GM18502 (cell line): ENCODE measurements around the gene SH2D6.
"Not testable (repeated sequence)": the region's sequence is repeated elsewhere in the genome, so short reads cannot be mapped to it uniquely, and the experiment has no call there.

Experiments
- ATAC-seq: cut with Tn5 transposase; IDR thresholded peaks from one replicate; pipeline ENCODE4 v1.9.1; 2021; ENCODE audit warnings: mild to moderate bottlenecking; ENCODE audit not compliant: unreplicated experiment, poor library complexity

The SH2D6 gene

DNA sequence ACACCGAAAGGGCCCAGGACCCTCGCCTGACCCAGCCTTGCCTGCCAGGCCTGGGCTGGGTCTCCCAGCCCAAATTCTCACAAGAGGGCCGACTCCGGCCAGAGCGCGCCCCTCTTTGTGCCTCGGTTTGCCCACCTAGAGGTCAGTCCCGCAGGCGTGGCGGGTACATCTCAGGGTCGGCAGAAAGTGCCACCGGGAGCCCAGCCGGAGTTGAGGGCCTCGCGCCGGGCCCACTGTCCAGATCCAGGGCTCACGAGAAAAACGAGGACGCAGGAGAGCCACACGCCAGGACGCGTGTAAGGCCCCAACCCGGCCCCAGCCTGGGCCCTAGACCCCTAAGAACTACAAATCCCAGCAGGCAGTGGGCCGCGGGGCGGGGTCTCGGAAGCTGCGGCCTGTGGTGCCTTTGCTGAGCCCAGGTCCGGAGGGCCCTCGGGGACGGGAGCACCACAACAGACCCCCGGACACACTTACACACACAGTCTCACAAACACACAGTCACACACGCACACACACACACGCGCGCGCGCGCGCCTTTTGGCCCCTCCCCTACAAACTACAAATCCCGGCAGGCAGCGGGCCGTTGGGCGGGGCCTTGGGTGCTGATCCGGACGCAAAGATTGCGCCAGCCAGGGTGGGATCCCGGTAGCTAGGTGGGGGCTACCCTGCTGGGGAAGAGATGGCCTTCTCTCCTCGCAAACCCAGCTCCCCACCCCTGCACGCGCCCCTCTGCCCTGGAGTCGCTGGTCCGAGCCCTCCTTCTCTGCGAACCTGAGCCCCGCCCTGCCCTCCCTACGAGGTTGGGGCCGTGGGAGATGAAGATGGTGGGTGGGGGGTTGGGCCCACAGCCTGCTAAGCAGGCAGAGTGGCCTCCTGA, at the start of gene SH2D6:
TSS of gene SH2D6 (plus strand) at position 583 of the 877 bp plus-strand sequence. CDS start 10,752 bp downstream, outside the sequence.
- ATAC-seq: peak; percentile 89

DNA sequence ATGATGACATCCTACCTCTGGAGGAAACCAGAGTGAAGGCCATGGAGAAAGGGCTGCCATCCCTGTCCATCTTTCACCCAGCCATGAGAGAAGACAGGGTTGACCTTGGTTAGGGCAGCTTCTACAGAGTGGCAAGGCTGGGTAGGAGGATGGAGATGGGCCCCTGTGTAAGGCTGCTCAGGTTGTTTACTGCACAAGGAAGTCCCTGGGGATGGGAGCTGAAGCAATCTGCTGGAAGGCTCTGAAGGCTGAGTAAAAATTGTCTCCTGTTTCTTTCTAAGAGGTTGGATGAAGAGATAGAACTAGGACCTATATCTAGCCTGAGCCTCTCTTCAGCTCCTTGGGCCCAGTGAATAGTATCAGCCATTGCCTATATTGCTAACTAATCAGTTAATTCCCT, 49.6 kb upstream of the SH2D6 start:
- ATAC-seq: no peak

DNA sequence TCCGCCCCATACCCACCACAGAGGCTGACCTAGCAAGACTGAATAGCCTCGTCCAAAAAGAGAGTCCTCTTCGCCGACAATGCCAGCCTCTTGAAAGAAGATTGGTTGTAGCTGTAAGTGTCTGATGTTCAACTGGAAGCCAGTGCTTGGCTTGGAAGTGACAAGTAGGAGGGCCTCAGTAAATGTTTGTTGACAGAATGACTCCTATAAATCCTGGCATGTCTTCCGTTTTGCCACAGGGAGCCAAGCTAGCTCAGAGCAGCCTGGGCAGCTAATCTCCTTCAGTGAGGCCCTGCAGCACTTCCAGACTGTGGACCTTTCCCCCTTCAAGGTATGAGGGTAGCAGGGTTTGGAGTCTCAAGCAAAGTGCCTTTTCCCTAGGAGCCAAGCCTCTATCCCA, 49.0 kb upstream of the SH2D6 start:
- no peak for ATAC-seq

DNA sequence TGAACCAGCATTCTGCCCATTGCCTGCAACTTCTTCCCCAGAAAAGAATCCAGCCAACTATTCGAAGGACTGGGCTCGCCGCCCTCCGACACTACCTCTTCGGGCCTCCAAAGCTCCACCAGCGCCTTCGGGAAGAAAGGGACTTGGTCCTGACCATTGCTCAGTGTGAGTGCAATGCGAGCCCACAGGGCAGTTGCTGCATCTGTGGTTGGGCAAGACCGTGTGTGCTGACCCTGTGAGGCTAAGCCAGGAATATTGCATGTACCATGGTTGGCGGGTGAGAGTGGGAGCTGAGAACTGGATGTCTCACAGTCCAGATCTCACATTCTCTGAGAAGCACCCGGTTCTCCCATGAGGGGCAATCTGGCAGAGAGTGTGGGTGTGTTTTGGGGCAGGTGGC, 47.5 kb upstream of the SH2D6 start:
- no peak for ATAC-seq

DNA sequence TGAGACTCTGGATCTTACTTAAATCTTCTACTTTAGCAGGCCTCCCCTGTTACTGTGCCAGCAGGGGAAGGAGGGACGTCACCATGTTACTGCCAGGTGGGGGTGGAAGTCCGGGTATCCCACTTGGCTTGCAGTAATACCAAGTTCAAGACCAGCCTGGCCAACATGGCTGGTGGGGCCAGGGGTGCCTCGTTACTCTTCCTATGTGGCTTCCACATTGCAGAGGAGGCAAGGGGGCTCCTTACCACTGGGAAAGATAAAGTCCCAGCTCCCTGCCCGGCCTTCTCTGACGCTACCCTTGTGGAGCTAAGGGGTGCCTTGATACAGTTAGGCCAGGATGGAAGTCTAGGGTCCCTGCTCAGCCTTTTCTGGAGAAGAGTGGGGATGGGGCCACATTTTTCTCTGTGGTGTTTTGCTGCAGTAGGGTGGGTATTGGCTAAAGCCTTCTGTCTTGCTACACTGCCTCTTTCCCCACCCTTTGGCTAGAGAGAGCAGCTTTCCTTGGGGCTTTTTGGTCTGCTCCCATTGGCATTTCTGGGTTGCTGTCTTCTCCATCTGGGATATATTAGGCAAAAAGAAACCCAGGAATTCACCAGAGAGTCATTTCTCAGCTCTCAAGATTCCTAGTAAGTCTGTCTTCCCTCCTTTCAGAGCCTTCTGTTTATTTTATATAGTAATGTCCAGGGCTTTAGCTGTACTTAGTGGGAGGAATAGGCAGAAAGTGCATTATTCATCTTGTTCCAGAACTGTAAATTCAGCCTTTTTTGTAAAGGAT, 42.0 kb upstream of the SH2D6 start:
- ATAC-seq: no peak

DNA sequence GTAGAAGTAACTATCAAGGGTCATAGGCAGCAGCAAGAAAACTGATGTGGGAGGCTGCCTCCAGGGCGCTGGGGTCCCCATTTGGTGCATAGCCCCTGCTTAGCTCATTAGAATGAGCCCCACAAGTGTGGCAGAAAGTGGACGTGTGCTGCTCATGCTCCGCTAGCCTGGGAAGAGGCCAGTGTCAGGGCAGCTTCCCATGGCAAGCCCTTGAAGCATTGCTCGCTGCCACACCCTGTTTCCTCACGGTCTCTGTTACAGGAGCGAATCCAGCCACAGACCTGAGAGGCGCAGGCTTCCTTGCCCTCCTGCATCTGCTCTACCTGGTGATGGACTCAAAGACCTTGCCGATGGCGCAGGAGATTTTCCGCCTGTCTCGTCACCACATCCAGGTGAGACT, 41.4 kb upstream of the SH2D6 start:
- no peak for ATAC-seq

DNA sequence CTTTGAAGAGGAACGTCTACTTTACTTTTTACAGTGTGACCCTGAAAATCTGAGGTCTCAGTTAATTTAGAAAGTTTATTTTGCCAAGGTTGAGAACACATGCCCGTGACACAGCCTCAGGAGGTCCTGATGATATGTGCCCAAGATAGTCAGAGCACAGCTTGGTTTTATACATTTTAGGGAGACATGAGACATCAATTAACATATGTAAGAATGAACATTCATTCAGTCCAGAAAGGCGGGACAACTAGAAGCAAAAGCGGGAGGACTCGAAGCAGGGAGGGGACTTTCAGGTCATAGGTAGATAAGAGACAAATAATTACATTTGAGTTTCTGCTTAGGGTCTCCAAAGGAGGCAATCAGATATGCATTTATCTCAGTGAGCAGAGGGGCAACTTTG, 40.3 kb upstream of the SH2D6 start:
- no peak for ATAC-seq

DNA sequence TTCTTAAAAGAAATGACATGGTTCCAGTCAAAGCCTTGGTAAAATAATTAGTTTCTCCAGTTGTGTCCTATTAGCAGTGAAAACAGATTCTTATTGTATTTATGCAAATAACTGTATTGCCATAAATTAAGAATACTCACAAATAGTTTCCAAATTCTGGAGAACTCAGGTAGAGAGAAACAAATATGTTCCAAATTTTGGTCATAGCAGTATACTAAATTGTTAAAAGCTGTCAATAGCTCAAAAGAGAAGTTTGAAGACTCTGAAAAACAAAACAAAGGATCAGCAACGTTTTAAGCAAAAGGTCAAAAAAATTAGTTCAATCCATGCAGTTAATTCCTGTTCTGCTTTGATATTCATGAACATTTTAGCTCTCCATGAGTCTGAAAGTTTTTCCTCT, 38.5 kb upstream of the SH2D6 start:
- ATAC-seq: no peak

DNA sequence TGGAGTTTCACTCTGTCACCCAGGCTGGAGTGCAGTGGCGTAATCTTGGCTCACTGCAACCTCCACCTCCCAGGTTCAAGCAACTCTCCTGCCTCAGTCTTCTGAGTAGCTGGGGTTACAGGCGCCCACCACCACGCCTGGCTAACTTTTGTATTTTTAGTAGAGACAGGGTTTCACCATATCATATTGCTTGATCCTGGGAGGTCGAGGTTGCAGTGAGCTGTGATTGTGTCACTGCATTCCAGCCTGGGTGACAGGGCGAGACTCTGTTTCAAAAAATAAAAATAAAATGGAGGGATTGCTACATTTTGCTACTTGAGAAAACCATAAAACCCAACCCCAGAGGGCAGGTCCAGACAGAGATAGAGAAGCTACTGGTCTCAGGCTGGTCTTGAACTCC, 35.4 kb upstream of the SH2D6 start:
- ATAC-seq: not testable (repeated sequence)

DNA sequence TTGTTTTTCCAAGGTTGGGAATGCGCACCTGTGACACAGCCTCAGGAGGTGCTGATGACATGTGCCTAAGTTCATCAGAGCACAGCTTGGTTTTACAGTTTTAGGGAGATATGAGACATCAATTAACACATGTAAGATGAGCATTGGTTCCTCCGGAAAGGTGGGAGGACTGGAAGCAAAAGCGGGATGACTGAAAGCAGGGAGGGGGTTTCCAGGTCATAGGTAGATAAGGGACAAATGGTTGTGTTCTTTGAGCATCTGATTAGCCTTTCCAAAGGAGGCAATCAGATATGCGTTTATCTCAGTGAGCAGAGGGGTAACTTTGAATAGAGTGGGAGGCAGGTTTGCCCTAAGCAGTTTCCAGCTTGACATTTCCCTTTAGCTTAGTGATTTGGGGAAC, 34.7 kb upstream of the SH2D6 start:
- ATAC-seq: no peak

DNA sequence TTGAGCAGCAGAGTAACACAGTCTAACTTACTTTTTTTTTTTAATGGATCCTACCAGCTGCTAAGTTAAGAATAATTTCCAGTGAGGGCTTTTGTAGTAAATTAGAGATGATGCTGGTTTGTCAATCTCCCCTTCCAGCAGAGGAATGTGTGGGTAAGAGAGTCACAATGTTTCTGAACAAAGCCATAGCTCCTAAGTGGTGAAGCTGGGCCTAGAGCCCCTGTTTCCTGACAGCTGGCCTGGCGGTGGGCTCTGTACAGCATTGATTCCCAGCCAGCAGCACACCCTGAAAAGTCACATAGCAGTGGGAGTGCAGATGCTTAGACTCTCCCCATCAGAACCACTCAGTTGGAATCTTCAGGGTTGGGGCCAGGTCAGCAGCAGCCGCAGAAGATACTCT, 32.8 kb upstream of the SH2D6 start:
- no peak for ATAC-seq

DNA sequence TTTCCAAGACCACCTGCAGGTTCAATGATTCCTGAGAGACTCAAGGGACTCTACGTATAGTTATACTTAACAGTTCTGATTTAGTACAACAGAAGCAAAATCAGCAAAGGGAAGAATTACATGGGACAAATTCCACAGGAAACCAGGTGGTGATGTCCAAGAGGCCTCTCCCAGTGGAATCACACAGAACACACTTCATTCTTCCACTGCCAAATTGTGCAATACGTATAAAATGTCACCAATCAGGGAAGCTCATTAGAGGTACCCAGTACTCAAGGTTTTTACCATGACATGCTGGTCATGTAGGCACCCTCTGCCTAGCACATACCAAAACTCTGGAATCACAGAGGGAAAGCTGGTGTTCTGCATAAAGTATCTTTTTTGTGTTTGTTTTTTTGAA, 30.8 kb upstream of the SH2D6 start:
- no peak for ATAC-seq

DNA sequence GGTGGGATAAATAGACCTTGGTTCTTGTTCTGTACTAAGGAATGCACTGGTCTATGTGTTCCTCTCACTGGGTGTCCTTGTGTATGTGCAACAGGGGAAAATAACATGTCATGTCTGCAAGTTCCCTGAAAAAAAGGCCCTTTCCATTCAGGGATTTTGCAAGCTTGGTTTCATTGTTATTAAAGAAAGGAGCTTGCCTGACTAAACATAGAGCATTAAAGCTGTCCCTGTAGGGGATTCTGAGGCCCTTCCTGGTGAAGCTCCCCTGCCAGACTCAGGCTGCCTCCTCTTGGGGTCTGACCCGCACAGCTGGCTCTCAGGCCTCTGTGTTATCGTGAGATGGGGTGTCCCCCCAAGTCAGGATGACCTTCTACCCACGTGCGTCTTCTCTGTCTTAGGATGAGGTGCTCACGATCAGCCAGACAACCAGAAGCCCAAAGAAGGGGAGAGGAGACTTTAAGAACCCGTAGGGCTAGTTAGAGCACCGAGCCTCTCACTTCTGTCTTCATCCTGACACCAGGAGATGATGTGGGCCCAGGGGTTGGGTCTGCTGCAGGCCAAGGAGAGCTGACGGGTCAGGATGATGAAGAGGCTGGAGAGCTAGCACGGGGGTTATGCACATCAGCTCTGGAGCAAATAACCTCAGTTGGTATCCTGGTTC, 29.5 kb upstream of the SH2D6 start:
- ATAC-seq: no peak

DNA sequence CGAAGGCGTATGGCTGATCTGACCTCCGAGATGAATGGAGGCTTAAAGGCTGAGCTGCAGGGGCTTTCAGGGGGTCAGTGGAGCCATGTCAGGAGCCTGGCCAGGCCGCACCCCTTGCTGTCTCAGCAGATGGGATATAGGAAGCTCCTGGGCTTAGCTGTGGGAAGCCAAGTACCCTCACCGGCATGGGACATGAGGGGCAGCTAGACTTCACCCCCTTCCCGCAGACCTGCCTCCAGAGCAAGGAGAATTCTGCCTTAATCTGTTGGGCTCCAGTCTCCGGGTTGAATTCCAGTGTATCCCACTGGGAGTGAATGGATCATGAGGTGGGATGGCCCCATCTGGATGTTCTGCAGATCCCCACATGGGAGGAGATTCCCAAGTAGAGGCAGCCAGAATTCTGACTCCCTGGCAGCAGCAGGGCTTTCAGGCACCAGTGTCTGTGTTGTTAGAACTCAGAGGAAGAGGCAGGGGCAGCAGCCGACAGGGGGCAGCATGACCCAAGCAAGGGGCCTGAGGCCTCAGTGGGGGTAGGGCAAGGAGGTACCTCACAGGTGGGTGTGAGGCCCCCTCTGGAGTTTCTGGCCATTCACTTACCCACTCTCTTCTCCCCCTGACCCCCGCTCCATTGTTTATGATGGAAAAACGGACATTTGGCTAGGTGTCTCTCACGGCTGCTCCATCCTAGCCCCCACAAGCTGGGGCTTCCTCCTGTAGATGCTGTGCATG, 27.4 kb upstream of the SH2D6 start:
- peak; percentile 48 for ATAC-seq

DNA sequence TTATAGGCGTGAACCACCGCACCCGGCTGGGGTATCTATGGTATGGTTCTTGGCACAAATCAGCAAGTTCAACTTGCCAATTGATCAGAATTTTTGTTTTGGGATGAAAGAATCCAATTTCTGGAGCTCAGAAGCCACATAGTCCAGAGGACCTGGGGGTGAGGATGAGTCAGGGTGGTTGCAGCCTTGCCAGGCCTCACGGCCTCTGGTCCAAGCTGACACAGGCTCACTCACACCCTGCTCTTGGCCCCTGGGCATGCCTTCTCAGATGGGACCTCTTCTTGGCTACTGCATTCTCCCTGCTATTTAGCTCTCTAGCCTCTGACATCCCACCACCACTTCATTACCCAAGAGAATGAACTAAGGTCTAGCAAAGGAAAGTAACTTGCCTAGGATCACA, 24.7 kb upstream of the SH2D6 start:
- ATAC-seq: no peak

DNA sequence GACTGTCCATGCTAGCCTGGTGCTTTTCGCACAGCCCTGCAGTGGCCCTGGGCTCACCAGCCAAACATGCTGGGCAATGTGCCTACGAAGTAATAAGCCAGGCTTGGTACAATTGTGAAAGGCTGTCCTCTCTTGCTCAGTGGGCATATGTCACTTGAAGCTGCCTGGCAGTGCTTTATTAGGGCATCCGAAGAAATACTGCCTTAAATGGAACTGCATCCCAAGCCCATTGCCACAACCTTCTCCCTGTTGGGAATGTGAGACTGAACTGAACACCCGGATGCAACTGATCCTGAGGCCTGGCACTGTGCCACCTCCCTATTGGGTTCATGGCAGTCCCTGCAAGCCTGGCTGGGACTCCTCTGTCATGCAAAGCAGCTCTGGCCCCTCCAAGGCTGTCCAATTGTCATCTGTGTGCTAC, 24.2 kb upstream of the SH2D6 start:
- no peak for ATAC-seq

DNA sequence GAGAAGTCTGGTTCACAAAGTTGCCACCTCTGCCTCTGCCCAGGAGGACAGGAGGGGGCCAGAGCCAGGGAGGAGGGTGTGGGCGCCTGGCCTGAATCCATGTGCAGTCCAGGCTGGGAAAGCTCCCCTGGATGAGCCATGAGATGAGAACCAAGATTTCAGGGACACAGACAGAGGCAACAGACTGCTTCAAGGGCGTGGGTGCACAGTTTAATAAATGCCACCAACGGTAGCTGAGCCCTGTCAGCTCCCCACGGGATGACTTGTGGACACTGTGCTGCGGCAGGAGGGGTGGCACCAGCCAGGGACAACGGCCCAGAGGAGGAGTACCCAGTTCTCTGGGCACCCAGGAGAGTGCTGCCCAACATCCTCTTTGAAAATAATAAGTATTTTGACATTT, 23.5 kb upstream of the SH2D6 start:
- ATAC-seq: no peak

DNA sequence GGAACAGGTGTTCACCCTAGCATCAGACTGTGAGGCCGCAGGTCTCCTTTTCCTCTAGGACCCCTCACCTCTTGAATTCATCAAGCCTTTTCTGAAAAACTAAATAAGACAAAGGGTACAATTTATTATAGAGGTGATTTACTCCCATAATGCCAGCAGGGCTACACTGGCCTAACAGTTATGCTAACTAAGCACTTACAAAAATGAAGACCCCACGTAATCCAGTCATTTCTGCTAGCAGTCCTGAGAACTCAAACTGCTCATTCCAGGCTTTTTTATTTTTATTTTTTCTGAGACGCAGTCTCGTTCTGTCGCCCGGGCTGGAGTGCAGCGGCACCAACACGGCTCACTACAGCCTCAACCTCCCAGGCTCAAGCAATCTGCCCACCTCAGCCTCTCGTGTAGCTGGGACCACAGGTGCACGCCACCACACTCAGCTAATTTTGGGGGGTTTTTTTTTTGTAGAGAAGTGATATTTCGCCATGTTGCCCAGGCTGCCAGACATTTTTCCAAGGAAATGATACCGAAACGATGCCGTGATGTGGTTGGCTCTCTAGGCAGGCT, 22.5 kb upstream of the SH2D6 start:
- ATAC-seq: no peak

DNA sequence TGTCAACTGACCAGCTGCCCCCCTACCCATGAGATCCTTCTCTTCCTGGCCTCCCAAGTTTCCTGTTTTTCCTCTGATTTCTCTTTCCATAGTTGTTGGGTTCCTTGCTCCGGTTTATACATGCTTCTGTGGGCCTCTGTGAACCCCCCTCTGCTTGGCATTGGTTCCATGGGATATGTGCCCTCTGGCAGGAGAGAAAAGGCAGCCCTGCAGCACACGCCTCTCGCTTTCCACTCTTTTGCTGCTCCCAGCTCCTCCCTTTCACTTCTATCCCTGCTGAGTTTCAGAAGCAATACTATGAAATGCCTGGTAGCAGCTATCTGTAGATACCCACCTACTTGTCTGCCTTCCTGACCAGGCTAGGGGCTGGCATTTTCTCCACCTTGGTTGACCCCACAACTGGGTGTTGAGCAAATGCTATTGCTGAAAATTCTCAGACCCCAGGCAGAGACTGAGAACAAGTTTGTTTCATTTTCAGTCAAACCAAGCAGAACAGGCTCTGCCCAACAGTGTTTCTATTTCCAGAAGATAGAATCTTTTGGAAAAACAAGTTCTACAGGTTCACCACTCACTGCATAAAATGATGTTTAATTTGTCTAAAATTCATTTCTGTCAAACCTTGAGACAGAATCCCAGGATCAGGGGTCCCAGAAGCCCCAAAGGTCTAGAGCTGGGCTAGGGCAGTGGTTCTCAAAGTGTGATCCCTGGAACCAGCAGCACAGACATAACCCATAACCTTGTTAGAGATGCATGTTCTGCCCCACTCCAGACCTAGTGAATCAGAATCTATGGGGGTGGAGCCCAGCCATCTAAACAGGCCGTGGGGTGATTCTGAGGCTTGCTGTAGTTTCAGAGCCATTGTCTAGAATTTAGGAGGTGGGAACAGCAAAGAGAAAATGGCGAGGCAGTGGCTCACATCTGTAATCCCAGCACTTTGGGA, 21.7 kb upstream of the SH2D6 start:
- ATAC-seq: peak; percentile 36
